Cortex of kidney (tissue), 1 donor: ENCODE measurements around the gene SGPP1.
"Not testable (repeated sequence)": the region's sequence is repeated elsewhere in the genome, so short reads cannot be mapped to it uniquely, and the experiment has no call there.

ENCODE experiments used
- DNase-seq: peaks from one replicate; lab custom pipeline; 2025; lab: John Stamatoyannopoulos, UW

SGPP1 gene

GRCh38 chr14:63727736-63728728 lies at the start of gene SGPP1:
Gene SGPP1, minus strand, starts transcription at chr14:63728065. Its CDS starts 121 bp downstream, at chr14:63727944.
- DNase-seq, result peak; percentile 48

GRCh38 chr14:63777024-63777423 lies 49.2 kb upstream of the SGPP1 start:
- DNase-seq, result no peak

- DNase-seq, result no peak
These were observed 45.6 kb upstream of the SGPP1 start for GRCh38 chr14:63773504-63773903.

GRCh38 chr14:63770187-63770807 lies 42.4 kb upstream of the SGPP1 start:
- DNase-seq, result no peak

- no peak for DNase-seq
These were observed 38.7 kb upstream of the SGPP1 start for GRCh38 chr14:63766611-63767010.

GRCh38 chr14:63764620-63765139 lies 36.8 kb upstream of the SGPP1 start:
- no peak for DNase-seq

- no peak for DNase-seq
These were observed 36.2 kb upstream of the SGPP1 start for GRCh38 chr14:63764103-63764502.

- DNase-seq, result no peak
These were observed 33.7 kb upstream of the SGPP1 start for GRCh38 chr14:63761351-63762117.

- DNase-seq, result no peak
These were observed 32.1 kb upstream of the SGPP1 start for GRCh38 chr14:63760014-63760413.

GRCh38 chr14:63759456-63759855 lies 31.6 kb upstream of the SGPP1 start:
- DNase-seq, result no peak

- DNase-seq, result no peak
These were observed 29.3 kb upstream of the SGPP1 start for GRCh38 chr14:63757211-63757610.

GRCh38 chr14:63752449-63753169 lies 24.7 kb upstream of the SGPP1 start:
- DNase-seq, result no peak

- not testable (repeated sequence) for DNase-seq
These were observed 23.2 kb upstream of the SGPP1 start for GRCh38 chr14:63751076-63751475.

GRCh38 chr14:63747846-63748245 lies 20.0 kb upstream of the SGPP1 start:
- DNase-seq, result no peak

- DNase-seq, result no peak
These were observed 18.1 kb upstream of the SGPP1 start for GRCh38 chr14:63745858-63746425.

- DNase-seq, result no peak
These were observed 17.4 kb upstream of the SGPP1 start for GRCh38 chr14:63745272-63745671.

GRCh38 chr14:63737582-63738006 lies 9.7 kb upstream of the SGPP1 start:
- no peak for DNase-seq

GRCh38 chr14:63735720-63736119 lies 7.9 kb upstream of the SGPP1 start:
- no peak for DNase-seq

- no peak for DNase-seq
These were observed 2.8 kb upstream of the SGPP1 start for GRCh38 chr14:63730659-63731058.

- DNase-seq, result no peak
These were observed 582 bp downstream of the SGPP1 start for GRCh38 chr14:63727231-63727735.

GRCh38 chr14:63726499-63726898 lies 1.4 kb downstream of the SGPP1 start:
- DNase-seq, result no peak
